Karpas-422 (cell line): ENCODE results near the gene ZDHHC11B. TPM values are rescaled to one million over a fixed set of nuclear protein-coding genes. Genes with fewer than 3 reads are reported as not detected.
"Not testable (repeated sequence)": the region's sequence is repeated elsewhere in the genome, so short reads cannot be mapped to it uniquely, and the experiment has no call there.

Source experiments
- DNase-seq: peaks from one replicate; pipeline ENCODE4 v3.0.0-alpha.2; 2015
- H2AFZ ChIP-seq: fragments of 200-600 bp; sonication (generic); 2 replicates; pipeline ENCODE4 v1.6.1; 2014; ENCODE audit warnings: antibody characterized with exemption, low read length, mixed read lengths
- H3K27ac ChIP-seq: fragments of 200-600 bp; sonication (generic); 2 replicates; pipeline ENCODE4 v1.5.1; 2014; ENCODE audit warnings: mild to moderate bottlenecking, low read length, moderate library complexity
- H3K27me3 ChIP-seq: fragments of 200-600 bp; sonication (generic); 2 replicates; pipeline ENCODE4 v1.6.1; 2014; ENCODE audit warnings: low read length, mixed read lengths
- H3K36me3 ChIP-seq: fragments of 200-600 bp; sonication (generic); 2 replicates; pipeline ENCODE4 v1.6.1; 2014; ENCODE audit warnings: low read length, mixed read lengths; ENCODE audit not compliant: insufficient read depth
- H3K4me1 ChIP-seq: fragments of 200-600 bp; sonication (generic); 2 replicates; pipeline ENCODE4 v1.6.1; 2014; ENCODE audit warnings: mild to moderate bottlenecking, low read length, mixed read lengths
- H3K4me2 ChIP-seq: fragments of 200-600 bp; sonication (generic); 2 replicates; pipeline ENCODE4 v1.6.1; 2014; ENCODE audit warnings: low read length, low read depth, mild to moderate bottlenecking; ENCODE audit not compliant: poor library complexity, severe bottlenecking
- H3K4me3 ChIP-seq: fragments of 200-600 bp; sonication (generic); 2 replicates; pipeline ENCODE4 v1.5.1; 2014; ENCODE audit warnings: mild to moderate bottlenecking, antibody characterized with exemption, low read length, mixed read lengths
- H3K79me2 ChIP-seq: fragments of 200-600 bp; sonication (generic); 2 replicates; pipeline ENCODE4 v1.6.1; 2014; ENCODE audit warnings: mild to moderate bottlenecking, low read length, mixed read lengths
- H3K9ac ChIP-seq: fragments of 200-600 bp; sonication (generic); 2 replicates; pipeline ENCODE4 v1.6.0; 2014; ENCODE audit warnings: low read length
- H3K9me2 ChIP-seq: fragments of 200-600 bp; sonication (generic), shearing (Covaris generic); replicated peaks from 2 replicates; pipeline ENCODE4 v1.6.0; 2014; ENCODE audit warnings: mild to moderate bottlenecking, low read length, moderate library complexity; ENCODE audit not compliant: insufficient read depth
- H3K9me3 ChIP-seq: fragments of 300-700, 200-600 bp; sonication (generic); 2 replicates; pipeline ENCODE4 v1.6.1; 2014; ENCODE audit warnings: low read length, mixed read lengths
- H4K20me1 ChIP-seq: fragments of 200-600 bp; sonication (generic); 2 replicates; pipeline ENCODE4 v1.6.1; 2014; ENCODE audit warnings: mild to moderate bottlenecking, antibody characterized with exemption, low read length, low read depth; ENCODE audit not compliant: insufficient read depth
- total RNA-seq: library from RNA; depleted of rRNA; stranded (reverse); fragments of >200 nt; shearing (Covaris generic); gene quantifications from 2 replicates; pipeline ENCODE4 v1.2.3, GENCODE V29; 2014; ENCODE audit warnings: low replicate concordance

ZDHHC11B gene
- total RNA-seq, 1 experiment from 2014 or later, result 0.34 TPM

DNA sequence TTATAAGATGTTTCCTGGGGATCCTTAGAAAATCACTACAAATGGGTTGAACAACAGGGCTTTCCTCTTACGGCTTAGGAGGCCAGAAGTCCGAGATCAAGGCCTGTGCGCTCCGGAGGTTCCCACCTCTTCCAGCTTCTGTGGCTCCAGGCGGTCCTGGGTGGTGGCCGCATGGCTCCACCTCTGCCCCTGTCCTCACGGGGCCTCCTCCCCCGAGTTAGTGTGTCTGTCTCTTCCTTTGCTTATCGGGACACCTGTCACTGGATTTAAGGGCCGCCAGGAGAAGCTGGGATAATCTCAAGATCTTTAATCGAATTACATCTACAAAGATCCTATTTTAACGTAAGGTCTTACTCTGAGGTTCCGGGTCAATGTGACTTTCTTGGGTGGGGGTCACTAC is 89.1 kb downstream of the ZDHHC11B start:
- DNase-seq, H3K9ac ChIP-seq, H3K9me2 ChIP-seq, H3K9me3 ChIP-seq, H3K27ac ChIP-seq, H2AFZ ChIP-seq, H4K20me1 ChIP-seq, H3K36me3 ChIP-seq, H3K4me3 ChIP-seq, H3K4me1 ChIP-seq, H3K4me2 ChIP-seq, H3K79me2 ChIP-seq, H3K27me3 ChIP-seq: not testable (repeated sequence)

DNA sequence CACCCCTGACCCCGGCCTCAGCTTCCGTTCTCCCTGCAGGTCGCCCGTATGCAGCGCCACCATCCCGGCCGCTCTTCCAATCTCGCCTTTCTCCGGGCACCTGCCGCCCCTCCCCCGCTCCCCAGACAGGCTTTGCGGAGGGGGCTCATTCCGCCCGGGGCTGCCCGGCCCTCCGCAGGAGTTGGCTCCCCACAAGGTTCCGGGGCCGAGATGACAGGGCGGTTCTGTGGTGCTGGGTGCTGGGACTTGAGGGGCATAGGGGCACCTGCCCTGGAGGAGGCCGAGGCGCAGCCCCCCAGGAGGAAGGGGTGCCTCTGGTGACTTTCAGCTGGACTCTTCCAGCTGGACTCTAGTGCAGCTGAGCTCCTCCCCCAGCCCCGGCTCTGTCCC is 90.5 kb downstream of the ZDHHC11B start:
- not testable (repeated sequence) for H3K4me2 ChIP-seq, H3K4me1 ChIP-seq, H4K20me1 ChIP-seq, H3K9ac ChIP-seq, H2AFZ ChIP-seq, H3K9me3 ChIP-seq, H3K79me2 ChIP-seq, H3K27ac ChIP-seq, DNase-seq, H3K27me3 ChIP-seq, H3K36me3 ChIP-seq, H3K9me2 ChIP-seq
- peak overlapping the region; percentile 27; the same call in 1 of the 2 replicates for H3K4me3 ChIP-seq

DNA sequence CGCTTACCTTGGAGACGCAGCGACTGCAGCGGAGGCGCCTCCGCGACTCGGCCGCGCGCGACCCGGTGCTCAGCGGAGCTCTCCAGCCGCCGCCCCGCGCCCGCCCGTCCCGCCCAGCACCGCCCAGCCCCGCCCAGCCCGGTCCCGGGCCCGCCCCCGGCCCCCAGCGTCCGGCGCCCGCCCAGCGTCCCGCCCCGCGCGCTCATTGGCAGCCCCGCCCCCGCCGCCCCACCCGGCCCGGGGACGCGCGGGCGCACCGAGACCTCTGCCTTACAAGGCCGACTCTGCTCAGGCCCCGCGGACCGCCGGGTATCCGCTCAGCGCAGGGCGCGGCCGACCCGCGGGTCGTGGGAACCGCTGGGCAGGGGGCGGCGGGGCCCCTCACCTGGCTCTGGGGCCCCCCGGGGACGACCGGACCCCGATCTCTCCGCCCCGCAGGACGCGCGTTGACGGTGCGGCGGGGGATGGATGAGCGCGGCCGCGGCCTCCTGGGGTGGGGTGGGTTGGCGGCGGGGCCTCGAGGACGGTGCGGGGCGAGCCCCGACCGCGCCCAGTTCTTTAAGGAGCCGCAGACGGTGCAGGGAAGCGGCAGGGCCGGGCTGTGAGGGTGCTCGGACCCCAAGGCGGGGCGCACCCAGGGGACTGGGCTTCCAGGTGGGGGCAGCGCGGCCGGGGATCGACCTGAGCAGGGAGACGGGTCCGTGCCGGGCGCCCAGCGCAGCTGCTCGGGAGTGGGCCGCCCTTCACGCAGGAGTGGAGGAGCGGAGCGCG is 91.1 kb downstream of the ZDHHC11B start, which contains the start of gene TPPP:
Gene TPPP (minus strand): TSS at position 82 of the 771 bp plus-strand sequence. CDS start 15,292 bp downstream, outside the sequence.
- not testable (repeated sequence) for H4K20me1 ChIP-seq, H3K27ac ChIP-seq, H3K36me3 ChIP-seq, H3K79me2 ChIP-seq, H3K27me3 ChIP-seq, H3K4me1 ChIP-seq, H3K9me3 ChIP-seq, H3K9me2 ChIP-seq
- H3K4me3 ChIP-seq, result peak within 1 kb of the TSS; percentile 62; the same call in 1 of the 2 replicates
- peak within 1 kb of the TSS; percentile 71; the same call in 1 of the 2 replicates for H2AFZ ChIP-seq
- peak within 1 kb of the TSS; percentile 68 for H3K9ac ChIP-seq
- peak within 1 kb of the TSS; percentile 66 for H3K4me2 ChIP-seq
- peak; percentile 91 for DNase-seq

DNA sequence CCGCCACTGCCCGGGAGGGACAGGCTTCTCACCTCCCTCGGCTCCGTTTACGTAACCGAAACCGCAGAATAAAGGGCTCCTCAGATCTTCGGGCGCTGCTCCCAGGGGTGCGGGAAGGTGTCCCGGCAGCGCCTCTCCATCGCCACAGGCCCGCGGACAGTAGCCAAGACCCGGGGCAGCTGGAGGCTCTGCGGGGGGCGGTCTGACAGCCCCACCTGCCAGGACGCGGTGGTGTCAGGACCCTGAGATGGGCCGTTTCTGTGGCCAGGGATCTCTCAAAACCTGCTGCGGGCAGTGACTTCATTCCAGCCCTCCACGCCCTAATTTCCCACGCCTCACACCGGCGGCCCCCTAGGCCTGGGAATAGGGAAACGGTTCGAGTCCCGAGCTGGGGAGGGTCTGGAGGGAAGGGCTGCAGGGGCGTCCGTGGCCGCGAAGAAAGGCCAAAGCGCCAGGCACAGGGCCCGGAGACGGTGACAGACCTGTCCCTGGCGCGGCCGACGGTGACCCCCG is 91.9 kb downstream of the ZDHHC11B start:
- not testable (repeated sequence) for H3K9ac ChIP-seq
- peak overlapping the region; percentile 57; the same call in 1 of the 2 replicates for H3K4me3 ChIP-seq

DNA sequence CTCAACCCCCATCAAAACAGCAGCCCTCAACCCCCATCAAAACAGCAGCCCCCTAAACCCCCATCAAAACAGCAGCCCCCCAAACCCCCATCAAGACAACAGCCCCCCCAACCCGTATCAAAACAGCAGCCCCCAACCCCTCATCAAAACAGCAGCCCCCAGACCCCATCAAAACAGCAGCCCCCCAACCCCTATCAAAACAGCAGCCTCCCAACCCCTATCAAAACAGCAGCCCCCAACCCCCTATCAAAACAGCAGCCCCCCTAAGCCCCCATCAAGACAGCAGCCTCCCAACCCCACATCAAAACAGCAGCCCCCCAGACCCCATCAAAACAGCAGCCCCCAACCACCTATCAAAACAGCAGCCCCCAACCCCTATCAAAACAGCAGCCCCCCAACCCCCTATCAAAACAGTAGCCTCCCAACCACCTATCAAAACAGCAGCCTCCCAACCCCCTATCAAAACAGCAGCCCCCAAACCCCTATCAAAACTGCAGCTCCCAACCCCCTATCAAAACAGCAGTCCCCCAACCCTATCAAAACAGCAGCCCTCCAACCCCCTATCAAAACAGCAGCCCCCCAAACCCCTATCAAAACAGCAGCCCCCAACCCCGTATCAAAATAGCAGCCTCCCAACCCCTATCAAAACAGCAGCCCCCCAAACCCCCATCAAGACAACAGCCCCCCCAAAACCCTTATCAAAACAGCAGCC is 92.6 kb downstream of the ZDHHC11B start:
- H4K20me1 ChIP-seq, result no peaks in the 10 kb centered on the region
- no peak overlapping the region for H3K4me2 ChIP-seq
- no peaks in the 10 kb centered on the region for H3K4me1 ChIP-seq
- no peak overlapping the region for H3K9ac ChIP-seq
- H3K4me3 ChIP-seq, result no peak overlapping the region; the same call in 1 of the 2 replicates
- H3K36me3 ChIP-seq, result no peaks in the 10 kb centered on the region
- H3K9me3 ChIP-seq, result no peaks in the 10 kb centered on the region
- no peak overlapping the region for H3K27ac ChIP-seq
- H3K79me2 ChIP-seq, result no peaks in the 10 kb centered on the region
- peak; percentile 36 for DNase-seq
- H3K9me2 ChIP-seq, result no peaks in the 10 kb centered on the region
- no peaks in the 10 kb centered on the region for H3K27me3 ChIP-seq
- H2AFZ ChIP-seq, result no peak overlapping the region

More for the DNA sequence above, 91.9 kb downstream of the ZDHHC11B start:
- H3K79me2 ChIP-seq, H3K27ac ChIP-seq, H3K4me1 ChIP-seq, H3K27me3 ChIP-seq, H3K9me3 ChIP-seq, H3K36me3 ChIP-seq, H4K20me1 ChIP-seq, H3K9me2 ChIP-seq, H2AFZ ChIP-seq, DNase-seq: not testable (repeated sequence)
- H3K4me2 ChIP-seq, result peak overlapping the region; percentile 48

DNA sequence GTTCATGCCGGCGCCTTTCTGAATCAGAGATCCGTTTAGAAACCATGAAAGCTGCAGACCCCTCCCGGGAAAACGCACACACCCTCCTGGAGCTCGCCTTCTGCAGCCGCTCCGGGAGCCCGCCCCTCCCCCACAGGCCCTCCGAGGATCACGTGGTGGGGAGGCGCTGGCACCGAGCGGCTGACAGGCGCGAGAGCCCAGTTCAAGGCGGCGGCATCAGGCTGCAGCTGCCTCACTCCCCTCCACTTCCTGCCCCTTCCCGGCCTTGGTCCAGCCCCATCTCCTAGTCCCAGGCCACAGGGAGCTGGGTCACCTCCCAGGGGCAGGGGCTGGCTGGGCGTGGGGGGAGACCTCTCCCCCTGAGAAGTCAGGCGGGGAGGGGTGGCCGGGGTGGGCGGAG is 93.5 kb downstream of the ZDHHC11B start:
- H3K9me2 ChIP-seq, result not testable (repeated sequence)

DNA sequence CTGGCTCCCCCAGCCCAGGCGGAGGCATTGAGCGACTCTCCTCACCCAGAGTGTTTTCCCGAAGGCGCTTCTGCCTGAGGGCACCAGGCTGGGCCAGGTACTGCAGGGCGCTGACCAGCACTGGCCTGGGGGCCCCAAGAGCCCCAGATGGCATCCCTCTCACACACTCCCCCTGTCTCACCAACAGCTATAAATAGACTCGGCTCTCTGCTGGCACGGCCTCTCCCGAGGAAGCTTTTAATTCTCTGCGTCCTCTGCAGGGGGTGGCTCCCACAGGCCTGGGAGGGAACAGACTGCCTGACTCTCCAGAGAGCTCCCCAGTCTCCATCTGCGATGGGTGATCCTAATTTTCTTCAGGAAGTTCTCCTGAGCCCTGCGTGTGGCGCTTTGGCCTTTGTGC is 94.2 kb downstream of the ZDHHC11B start:
- H4K20me1 ChIP-seq, H3K9me2 ChIP-seq, H3K79me2 ChIP-seq, H3K36me3 ChIP-seq, H3K4me3 ChIP-seq, H3K9me3 ChIP-seq, H3K4me2 ChIP-seq, DNase-seq, H3K27ac ChIP-seq, H3K9ac ChIP-seq, H2AFZ ChIP-seq, H3K4me1 ChIP-seq, H3K27me3 ChIP-seq: not testable (repeated sequence)

More for the DNA sequence above, 93.5 kb downstream of the ZDHHC11B start:
- H3K4me2 ChIP-seq, H3K4me1 ChIP-seq, H4K20me1 ChIP-seq, H2AFZ ChIP-seq, H3K27me3 ChIP-seq, H3K9ac ChIP-seq, H3K27ac ChIP-seq, H3K9me3 ChIP-seq, H3K4me3 ChIP-seq, H3K36me3 ChIP-seq, H3K79me2 ChIP-seq, DNase-seq: not testable (repeated sequence)

DNA sequence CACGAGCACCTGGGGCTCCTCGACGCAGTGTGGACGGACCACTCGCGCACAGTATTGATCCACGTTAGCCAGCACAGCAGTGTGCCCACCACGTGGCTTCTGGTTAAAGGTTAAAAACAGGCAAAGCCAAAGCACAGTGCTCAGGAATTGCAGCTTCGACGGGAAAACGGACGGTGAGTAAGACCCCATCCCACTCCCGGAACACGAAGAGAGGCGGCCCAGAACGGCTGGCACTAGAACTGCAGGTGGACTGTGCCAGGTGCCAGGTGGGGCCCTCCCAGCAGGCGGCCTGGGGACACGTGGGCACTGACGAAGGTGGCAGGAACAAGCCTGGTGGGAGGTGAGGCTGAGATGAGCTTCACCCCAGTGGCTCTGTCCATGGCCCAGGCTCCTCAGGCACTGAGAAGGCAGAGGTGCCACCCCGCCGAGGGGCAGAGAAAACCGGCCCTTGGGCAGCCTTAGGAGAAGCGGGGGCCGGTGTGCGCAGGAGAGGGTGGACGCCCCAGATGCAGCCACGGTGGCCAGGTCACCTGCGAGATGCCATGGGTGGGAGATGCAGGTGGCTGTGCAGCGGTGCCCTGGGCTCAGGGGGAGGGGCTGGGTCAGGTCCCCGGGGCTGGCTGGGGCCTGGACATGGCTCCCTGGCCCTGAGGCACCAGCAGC is 96.0 kb downstream of the ZDHHC11B start:
- DNase-seq, H3K9me3 ChIP-seq, H3K9ac ChIP-seq, H3K27me3 ChIP-seq, H2AFZ ChIP-seq, H3K9me2 ChIP-seq, H4K20me1 ChIP-seq, H3K36me3 ChIP-seq, H3K79me2 ChIP-seq, H3K27ac ChIP-seq, H3K4me2 ChIP-seq, H3K4me1 ChIP-seq, H3K4me3 ChIP-seq: not testable (repeated sequence)
